CD14-positive monocyte (primary cell): ENCODE results near the gene NCAM1. TPM values are rescaled to one million over a fixed set of nuclear protein-coding genes. Genes with fewer than 3 reads are reported as not detected.

Source experiments
- DNase-seq, 3 donors: peaks; one replicate each; pipeline ENCODE4 v3.0.0-alpha.2; 2011 to 2022
- H2AFZ ChIP-seq: 2 replicates; pipeline ENCODE4 v1.6.0; 2012; ENCODE audit warnings: mild to moderate bottlenecking, low read depth, low read length, inconsistent platforms; ENCODE audit not compliant: insufficient read depth, poor library complexity, severe bottlenecking
- H3K27ac ChIP-seq, 2 donors: 1 replicate in 1 of 2; 2 replicates in 1 of 2; pipeline ENCODE4 v1.5.1; 2012 to 2013; ENCODE audit warnings: low read length in 2 of 2, control low read depth in 1 of 2, inconsistent platforms in 1 of 2, low read depth in 1 of 2, mild to moderate bottlenecking in 1 of 2
- H3K27me3 ChIP-seq, 2 donors: one replicate each; pipeline versions ENCODE4 v1.6.0 to v1.6.1; 2011 to 2013; ENCODE audit warnings: low read length in 2 of 2; ENCODE audit not compliant: control insufficient read depth in 2 of 2, insufficient read depth in 2 of 2
- H3K36me3 ChIP-seq, 2 donors: replicated peaks in 1 of 2; 1 replicate in 1 of 2; 2 replicates in 1 of 2; pipeline versions ENCODE4 v1.5.1 to v1.6.1; 2012 to 2013; ENCODE audit warnings: low read length in 2 of 2, control low read depth in 1 of 2, inconsistent platforms in 1 of 2, mild to moderate bottlenecking in 1 of 2; ENCODE audit not compliant: insufficient read depth in 2 of 2, control insufficient read depth in 1 of 2
- H3K4me1 ChIP-seq, 2 donors: 1 replicate in 1 of 2; 2 replicates in 1 of 2; pipeline versions ENCODE4 v1.5.1 to v1.6.1; 2012 to 2013; ENCODE audit warnings: low read length in 2 of 2, control low read depth in 1 of 2, inconsistent platforms in 1 of 2, mild to moderate bottlenecking in 1 of 2, moderate library complexity in 1 of 2; ENCODE audit not compliant: insufficient read depth in 2 of 2, control insufficient read depth in 1 of 2
- H3K4me2 ChIP-seq: replicated peaks from 2 replicates; pipeline ENCODE3; 2012; ENCODE audit warnings: low read length, moderate library complexity, mild to moderate bottlenecking; ENCODE audit not compliant: poor library complexity, severe bottlenecking; ENCODE audit errors: extremely low read depth
- H3K4me3 ChIP-seq, 3 experiments: fragments of 200-600 bp in 1 of 3; sonication (generic) in 1 of 3; replicated peaks in 1 of 3; 1 replicate in 2 of 3; 2 replicates in 1 of 3; pipeline ENCODE4 v1.5.1; 2011 to 2013; ENCODE audit warnings: low read length in 3 of 3, mild to moderate bottlenecking in 3 of 3, control low read depth in 2 of 3, low read depth in 2 of 3, inconsistent platforms in 1 of 3, moderate library complexity in 1 of 3
- H3K79me2 ChIP-seq: 2 replicates; pipeline ENCODE4 v1.6.0; 2012; ENCODE audit warnings: mild to moderate bottlenecking, control low read depth, inconsistent platforms, low read length, moderate library complexity; ENCODE audit not compliant: insufficient read depth
- H3K9ac ChIP-seq: 2 replicates; pipeline ENCODE4 v1.6.0; 2017; ENCODE audit warnings: low read length, mild to moderate bottlenecking; ENCODE audit not compliant: insufficient read depth, poor library complexity, severe bottlenecking
- H3K9me3 ChIP-seq, 2 donors: replicated peaks in 1 of 2; 1 replicate in 1 of 2; 2 replicates in 1 of 2; pipeline versions ENCODE4 v1.5.1 to v1.6.1; 2012 to 2013; ENCODE audit warnings: low read length in 2 of 2, control low read depth in 1 of 2; ENCODE audit not compliant: control insufficient read depth in 1 of 2, insufficient read depth in 1 of 2
- H4K20me1 ChIP-seq: 2 replicates; pipeline ENCODE4 v1.6.0; 2012; ENCODE audit warnings: mild to moderate bottlenecking, low read length, control low read depth, moderate library complexity; ENCODE audit not compliant: insufficient read depth
- H3K27ac Mint-ChIP-seq, 7 donors: one replicate each; pipeline ENCODE4 v1.8.0; 2020; ENCODE audit warnings: mild to moderate bottlenecking in 7 of 7, mixed read lengths in 7 of 7, moderate library complexity in 6 of 7, inconsistent platforms in 2 of 7
- H3K27me3 Mint-ChIP-seq, 3 donors: one replicate each; pipeline ENCODE4 v1.8.0; 2021 to 2022; ENCODE audit warnings: low read depth in 3 of 3, mild to moderate bottlenecking in 3 of 3, mixed read lengths in 3 of 3, moderate library complexity in 3 of 3, inconsistent platforms in 1 of 3
- H3K36me3 Mint-ChIP-seq, 2 donors: one replicate each; pipeline ENCODE4 v1.8.0; 2020; ENCODE audit warnings: mixed read lengths in 2 of 2, inconsistent platforms in 1 of 2, mild to moderate bottlenecking in 1 of 2
- H3K4me1 Mint-ChIP-seq: one replicate; pipeline ENCODE4 v1.8.0; 2020; ENCODE audit warnings: mild to moderate bottlenecking, mixed read lengths
- H3K4me3 Mint-ChIP-seq, 2 donors: one replicate each; pipeline ENCODE4 v1.8.0; 2020; ENCODE audit warnings: mild to moderate bottlenecking in 2 of 2, mixed read lengths in 2 of 2, moderate library complexity in 1 of 2
- H3K9me3 Mint-ChIP-seq, 7 donors: one replicate each; pipeline ENCODE4 v1.8.0; 2020 to 2022; ENCODE audit warnings: mixed read lengths in 7 of 7, mild to moderate bottlenecking in 6 of 7, moderate library complexity in 6 of 7, inconsistent platforms in 2 of 7
- WGBS: methylation state at CpG from one replicate; pipeline ENCODE4 v1.1.5; 2013; ENCODE audit warnings: missing lambda C conversion rate; ENCODE audit not compliant: insufficient coverage; 5-methylcytosine and 5-hydroxymethylcytosine counted together
- intact Hi-C, 2 donors: fragments of 100-400 bp; cut with micrococcal nuclease; formaldehyde crosslinking; loops; one replicate each; pipeline versions ENCODE4 v1.15.0 to v1.15.1; 2023
- polyA plus RNA-seq, 3 donors: library from polyadenylated mRNA; depleted of rRNA in 1 of 3; unstranded in 2 of 3; stranded (reverse) in 1 of 3; fragments of 300-500 nt in 2 of 3; fragments of >200 nt in 1 of 3; fragmentation: Illumina TruSeq in 2 of 3; gene quantifications; 1 replicate in 2 of 3; 2 replicates in 1 of 3; pipeline ENCODE4 v1.2.3, GENCODE V29; 2012 to 2021
- TF ChIP-seq, protein P1 (sequence below): fragments of 200-600 bp; IDR thresholded peaks from one replicate; pipeline ENCODE4 v1.8.0; 2022; ENCODE audit warnings: antibody characterized with exemption, mild to moderate bottlenecking

Gene NCAM1
- polyA plus RNA-seq, 3 donors = 0.65 to 0.69 TPM; not detected in 1

DNA sequence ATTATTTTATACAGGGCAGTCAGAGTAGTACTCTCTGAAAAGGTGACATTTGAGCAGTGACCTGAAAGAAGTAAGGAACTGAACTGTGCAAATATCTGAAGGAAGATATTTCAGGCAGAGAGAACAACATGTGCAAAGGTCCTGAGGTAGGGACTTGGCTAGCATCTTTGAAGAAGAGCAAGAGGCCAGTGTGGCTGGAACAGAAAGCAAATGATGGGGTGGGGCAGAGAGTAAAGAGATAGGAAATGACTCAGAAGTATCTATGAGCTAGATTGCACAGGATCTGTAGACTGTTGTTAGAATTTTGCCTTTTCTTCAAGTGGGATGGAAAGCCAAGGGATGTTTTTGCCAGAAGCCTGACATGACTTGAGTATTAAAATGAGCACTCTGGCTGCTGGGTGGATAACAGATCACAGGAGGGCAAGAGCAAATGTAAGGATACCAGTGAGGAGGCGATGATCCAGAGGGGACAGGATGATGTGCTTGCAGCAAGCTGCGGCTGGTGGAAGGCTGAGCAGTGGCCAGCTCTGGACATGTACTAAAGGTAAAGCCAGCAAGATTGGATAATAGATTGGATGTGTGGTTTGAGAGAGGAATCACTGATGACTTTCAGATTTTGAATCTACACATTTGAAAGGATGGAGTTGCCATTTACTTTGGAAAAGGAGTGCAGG, 320.0 kb downstream of the NCAM1 start:
- Mint-ChIP-seq H3K27me3 (peaks cover 0 to 5% (median 4%) of the 10 kb centered on the region in 3 donors), H3K4me1 (peaks cover 4% of the 10 kb centered on the region), H3K4me3 (no peak overlapping the region), H3K27ac (no peak overlapping the region), H3K9me3 (no peaks in the 10 kb centered on the region), H3K36me3 (no peaks in the 10 kb centered on the region)
- Histone ChIP-seq H3K36me3 (no peaks in the 10 kb centered on the region), H3K4me1 (peaks cover 0 to 4% of the 10 kb centered on the region in 2 donors), H3K9ac (no peak overlapping the region), H3K4me3 (no peak overlapping the region), H3K79me2 (no peaks in the 10 kb centered on the region), H4K20me1 (no peaks in the 10 kb centered on the region), H2AFZ (no peak overlapping the region), H3K27me3 (no peaks in the 10 kb centered on the region), H3K27ac (no peak overlapping the region), H3K9me3 (no peaks in the 10 kb centered on the region), H3K4me2 (no peak overlapping the region)
- no peak for DNase-seq
- 100% methylated on average over 2 of the region's 2 CpGs for WGBS
- intact Hi-C loops = loop anchor here (10.0 kb wide), 2 partner anchors 486 to 996 kb away; no protein-coding TSS in a partner anchor
- TF ChIP-seq, protein P1, sequence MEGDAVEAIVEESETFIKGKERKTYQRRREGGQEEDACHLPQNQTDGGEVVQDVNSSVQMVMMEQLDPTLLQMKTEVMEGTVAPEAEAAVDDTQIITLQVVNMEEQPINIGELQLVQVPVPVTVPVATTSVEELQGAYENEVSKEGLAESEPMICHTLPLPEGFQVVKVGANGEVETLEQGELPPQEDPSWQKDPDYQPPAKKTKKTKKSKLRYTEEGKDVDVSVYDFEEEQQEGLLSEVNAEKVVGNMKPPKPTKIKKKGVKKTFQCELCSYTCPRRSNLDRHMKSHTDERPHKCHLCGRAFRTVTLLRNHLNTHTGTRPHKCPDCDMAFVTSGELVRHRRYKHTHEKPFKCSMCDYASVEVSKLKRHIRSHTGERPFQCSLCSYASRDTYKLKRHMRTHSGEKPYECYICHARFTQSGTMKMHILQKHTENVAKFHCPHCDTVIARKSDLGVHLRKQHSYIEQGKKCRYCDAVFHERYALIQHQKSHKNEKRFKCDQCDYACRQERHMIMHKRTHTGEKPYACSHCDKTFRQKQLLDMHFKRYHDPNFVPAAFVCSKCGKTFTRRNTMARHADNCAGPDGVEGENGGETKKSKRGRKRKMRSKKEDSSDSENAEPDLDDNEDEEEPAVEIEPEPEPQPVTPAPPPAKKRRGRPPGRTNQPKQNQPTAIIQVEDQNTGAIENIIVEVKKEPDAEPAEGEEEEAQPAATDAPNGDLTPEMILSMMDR = no peak

- no peak for DNase-seq
- H3K27ac Mint-ChIP-seq = no peak overlapping the region
- no peak overlapping the region for H3K4me3 Mint-ChIP-seq
- intact Hi-C loops = loop anchor here (10.0 kb wide), 2 partner anchors 488 to 998 kb away; no protein-coding TSS in a partner anchor
- Histone ChIP-seq H3K27ac (no peak overlapping the region), H2AFZ (no peak overlapping the region), H3K9ac (no peak overlapping the region), H3K27me3 (no peaks in the 10 kb centered on the region), H3K4me3 (no peak overlapping the region), H3K9me3 (no peaks in the 10 kb centered on the region), H4K20me1 (no peaks in the 10 kb centered on the region), H3K4me2 (no peak overlapping the region), H3K79me2 (no peaks in the 10 kb centered on the region), H3K4me1 (peaks cover 0 to 4% of the 10 kb centered on the region in 2 donors), H3K36me3 (no peaks in the 10 kb centered on the region)
- H3K36me3 Mint-ChIP-seq = no peaks in the 10 kb centered on the region
- H3K9me3 Mint-ChIP-seq = no peaks in the 10 kb centered on the region
- peaks cover 0 to 4% (median 2%) of the 10 kb centered on the region in 3 donors for H3K27me3 Mint-ChIP-seq
- TF ChIP-seq, protein P1 = no peak
- 69% methylated on average over 3 of the region's 3 CpGs for WGBS
- H3K4me1 Mint-ChIP-seq = peaks cover 4% of the 10 kb centered on the region
These were observed 321.7 kb downstream of the NCAM1 start for GRCh38 chr11:113282898-113283437.
